Liver (tissue), 3 donors: ENCODE data around the gene NEDD4.

Experiments
- CTCF ChIP-seq: fragments of 150-350 bp; IDR thresholded peaks from 2 replicates; pipeline ENCODE4 v1.5.1; 2017; ENCODE audit warnings: improper control_type of control experiment, low read depth, low read length; ENCODE audit not compliant: missing input control
- RAD21 ChIP-seq, 2 donors: IDR thresholded peaks; 2 replicates each; pipeline ENCODE4 v1.6.1; 2016; ENCODE audit warnings: antibody characterized with exemption in 2 of 2, mild to moderate bottlenecking in 2 of 2
- RXRA ChIP-seq, 2 donors: IDR thresholded peaks; 2 replicates each; pipeline ENCODE4 v1.6.1; 2017 to 2018; ENCODE audit warnings: antibody characterized with exemption in 2 of 2, mild to moderate bottlenecking in 1 of 2
- SP1 ChIP-seq: IDR thresholded peaks from 2 replicates; pipeline ENCODE4 v1.6.1; 2018; ENCODE audit warnings: antibody characterized with exemption, mild to moderate bottlenecking
- donor health status: healthy.
- donor health status: healthy.

GRCh38 chr15:55977231-55977630, 16.2 kb downstream of the NEDD4 start:
- TF ChIP-seq CTCF (no peak), RAD21 (IDR thresholded peaks at IDR 0.05) (no peak), RXRA (IDR thresholded peaks at IDR 0.05) (no peak), SP1 (no peak)
